Adipose tissue (tissue), 3 donors: ENCODE results near the gene XIRP1. TPM values are rescaled to one million over a fixed set of nuclear protein-coding genes. Genes with fewer than 3 reads are reported as not detected.
"Not testable (repeated sequence)": the region's sequence is repeated elsewhere in the genome, so short reads cannot be mapped to it uniquely, and the experiment has no call there.

Source experiments
- H3K27ac ChIP-seq: one replicate; pipeline ENCODE4 v1.5.1; 2013; ENCODE audit warnings: low read depth, low read length
- WGBS, 3 donors: extraction: QIAGEN DNeasy Blood & Tissue Kit; methylation state at CpG; one replicate each; pipeline ENCODE4 v1.1.7; 2013; 5-methylcytosine and 5-hydroxymethylcytosine counted together
- polyA plus RNA-seq, 3 donors: library from polyadenylated mRNA; stranded (reverse); fragments of 200-250 nt; gene quantifications; one replicate each; pipeline ENCODE4 v1.2.3, GENCODE V29; 2013
- donor health status: healthy with polysubstance abuse.
- donor health status: Bipolar disorder and iron deficiency.
- donor health status: healthy.

The XIRP1 gene
- under 1 TPM; 0.37 to 0.67 (median 0.51) TPM for polyA plus RNA-seq

GRCh38 chr3:39192490-39193092 lies at the start of gene XIRP1:
XIRP1 (minus strand) TSS chr3:39192595; CDS start chr3:39189445, 3,150 bp downstream.
- 75 to 85% (median 79%) methylated on average over 9 of the region's 9 CpGs for WGBS, 3 donors
- H3K27ac ChIP-seq, result no peak within 1 kb of the TSS

- no peak overlapping the region for H3K27ac ChIP-seq
Observed at GRCh38 chr3:39241561-39241960, 49.2 kb upstream of the XIRP1 start.

- 75 to 85% (median 81%) methylated on average over 6 of the region's 6 CpGs for WGBS, 3 donors
- no peak overlapping the region for H3K27ac ChIP-seq
Observed at GRCh38 chr3:39237027-39237426, 44.6 kb upstream of the XIRP1 start.

GRCh38 chr3:39234651-39235050 lies 42.3 kb upstream of the XIRP1 start:
- WGBS, 3 donors, result 48 to 57% (median 55%) methylated on average over 2 of the region's 2 CpGs
- no peak overlapping the region for H3K27ac ChIP-seq

- 35 to 40% (median 37%) methylated on average over 3 of the region's 3 CpGs for WGBS, 3 donors
- no peak overlapping the region for H3K27ac ChIP-seq
Observed at GRCh38 chr3:39232859-39233258, 40.5 kb upstream of the XIRP1 start.

- WGBS, 3 donors, result 86 to 95% (median 90%) methylated on average over 1 of the region's 1 CpG
- no peak overlapping the region for H3K27ac ChIP-seq
Observed at GRCh38 chr3:39230453-39230852, 38.1 kb upstream of the XIRP1 start.

GRCh38 chr3:39228496-39228895 lies 36.1 kb upstream of the XIRP1 start:
- WGBS, 3 donors, result 71 to 92% (median 89%) methylated on average over 3 of the region's 4 CpGs

GRCh38 chr3:39227596-39227995 lies 35.2 kb upstream of the XIRP1 start:
- H3K27ac ChIP-seq, result not testable (repeated sequence)
- 92 to 96% (median 93%) methylated on average over 17 to 30 of the region's 32 CpGs for WGBS, 3 donors

More at GRCh38 chr3:39228496-39228895, 36.1 kb upstream of the XIRP1 start:
- H3K27ac ChIP-seq, result no peak overlapping the region

- WGBS, 3 donors, result 22 to 57% (median 30%) methylated on average over 3 of the region's 3 CpGs
- no peak overlapping the region for H3K27ac ChIP-seq
Observed at GRCh38 chr3:39226106-39226741, 33.8 kb upstream of the XIRP1 start.

- WGBS, 3 donors, result 71 to 95% (median 88%) methylated on average over 2 of the region's 2 CpGs
- no peak overlapping the region for H3K27ac ChIP-seq
Observed at GRCh38 chr3:39224288-39224687, 31.9 kb upstream of the XIRP1 start.

GRCh38 chr3:39222939-39223338 lies 30.5 kb upstream of the XIRP1 start:
- 80 to 84% (median 83%) methylated on average over 2 of the region's 2 CpGs for WGBS, 3 donors
- H3K27ac ChIP-seq, result no peak overlapping the region

- H3K27ac ChIP-seq, result no peak overlapping the region
- WGBS, 3 donors, result 64 to 82% (median 67%) methylated on average over 1 of the region's 1 CpG
Observed at GRCh38 chr3:39222462-39222861, 30.1 kb upstream of the XIRP1 start.

- H3K27ac ChIP-seq, result no peak overlapping the region
Observed at GRCh38 chr3:39221141-39221530, 28.7 kb upstream of the XIRP1 start.

- WGBS, 3 donors, result 60 to 64% (median 64%) methylated on average over 6 of the region's 6 CpGs
- no peak overlapping the region for H3K27ac ChIP-seq
Observed at GRCh38 chr3:39220407-39221140, 28.2 kb upstream of the XIRP1 start.

- 91 to 98% (median 93%) methylated on average over 3 of the region's 3 CpGs for WGBS, 3 donors
- no peak overlapping the region for H3K27ac ChIP-seq
Observed at GRCh38 chr3:39219702-39220101, 27.3 kb upstream of the XIRP1 start.

- WGBS, 3 donors, result 64 to 90% (median 69%) methylated on average over 2 of the region's 2 CpGs
- H3K27ac ChIP-seq, result no peak overlapping the region
Observed at GRCh38 chr3:39216176-39216790, 23.9 kb upstream of the XIRP1 start.

GRCh38 chr3:39213613-39214012 lies 21.2 kb upstream of the XIRP1 start:
- WGBS, 3 donors, result 63 to 71% (median 66%) methylated on average over 2 of the region's 2 CpGs
- H3K27ac ChIP-seq, result no peak overlapping the region

GRCh38 chr3:39212665-39213064 lies 20.3 kb upstream of the XIRP1 start:
- 98 to 100% (median 100%) methylated on average over 1 of the region's 1 CpG for WGBS, 3 donors
- no peak overlapping the region for H3K27ac ChIP-seq
